Kidney capillary endothelial cell (primary cell): ENCODE data around the gene CAPRIN1.
A peak's percentile ranks its signal among the peaks of the same experiment; 100 is the strongest.
"Not testable (repeated sequence)": the region's sequence is repeated elsewhere in the genome, so short reads cannot be mapped to it uniquely, and the experiment has no call there.

Experiments used
- DNase-seq: peaks from one replicate; pipeline ENCODE4 v3.0.0-alpha.2; 2018; ENCODE audit warnings: low spot score

CAPRIN1 gene

GRCh38 chr11:34086554-34087283 is 35.2 kb downstream of the CAPRIN1 start:
- DNase-seq: no peak

GRCh38 chr11:34091825-34092224 is 40.3 kb downstream of the CAPRIN1 start:
- no peak for DNase-seq

- DNase-seq: not testable (repeated sequence)
Measured at GRCh38 chr11:34094900-34095299, 43.4 kb downstream of the CAPRIN1 start.

- no peak for DNase-seq
Measured at GRCh38 chr11:34098813-34099212, 47.3 kb downstream of the CAPRIN1 start.

GRCh38 chr11:34104680-34105078 is 53.1 kb downstream of the CAPRIN1 start:
- no peak for DNase-seq

- peak; percentile 99 for DNase-seq
Measured at GRCh38 chr11:34105079-34105956, 53.8 kb downstream of the CAPRIN1 start, which contains the start of gene NAT10. NAT10 (plus strand) TSS chr11:34105629; CDS start chr11:34108226, 2,597 bp downstream.

- DNase-seq: no peak
Measured at GRCh38 chr11:34105957-34106504, 54.5 kb downstream of the CAPRIN1 start.

- DNase-seq: no peak
Measured at GRCh38 chr11:34111722-34112270, 60.3 kb downstream of the CAPRIN1 start.

- DNase-seq: no peak
Measured at GRCh38 chr11:34114014-34114413, 62.5 kb downstream of the CAPRIN1 start.

- no peak for DNase-seq
Measured at GRCh38 chr11:34114471-34114870, 62.9 kb downstream of the CAPRIN1 start.

GRCh38 chr11:34120651-34121050 is 69.1 kb downstream of the CAPRIN1 start:
- no peak for DNase-seq

GRCh38 chr11:34124885-34125668 is 73.5 kb downstream of the CAPRIN1 start:
- no peak for DNase-seq

GRCh38 chr11:34126959-34127848 is 75.7 kb downstream of the CAPRIN1 start:
- no peak for DNase-seq

- DNase-seq: no peak
Measured at GRCh38 chr11:34128824-34129223, 77.3 kb downstream of the CAPRIN1 start.

- no peak for DNase-seq
Measured at GRCh38 chr11:34132261-34132965, 80.9 kb downstream of the CAPRIN1 start.

GRCh38 chr11:34134765-34135164 is 83.2 kb downstream of the CAPRIN1 start:
- DNase-seq: no peak

- no peak for DNase-seq
Measured at GRCh38 chr11:34135439-34135838, 83.9 kb downstream of the CAPRIN1 start.

- no peak for DNase-seq
Measured at GRCh38 chr11:34136420-34136819, 84.9 kb downstream of the CAPRIN1 start.

- DNase-seq: no peak
Measured at GRCh38 chr11:34139346-34139745, 87.8 kb downstream of the CAPRIN1 start.

GRCh38 chr11:34140149-34140548 is 88.6 kb downstream of the CAPRIN1 start:
- no peak for DNase-seq
